SK-N-SH treated with all-trans-retinoic acid at 6 μM for 48 hours (cell line): ENCODE measurements around the gene CXCL5.
"Not testable (repeated sequence)": the region's sequence is repeated elsewhere in the genome, so short reads cannot be mapped to it uniquely, and the experiment has no call there.

Source experiments
- ATAC-seq: fragments of 200-7000 bp; cut with Tn5 transposase; 3 replicates; pipeline ENCODE4 v1.9.1; 2020; ENCODE audit warnings: mild to moderate bottlenecking, moderate library complexity
- ARNTL ChIP-seq: fragments of 450-650 bp; formaldehyde crosslinking; IDR thresholded peaks from 2 replicates; pipeline ENCODE4 v1.5.0; 2020; ENCODE audit warnings: low read depth, mild to moderate bottlenecking, moderate library complexity, borderline replicate concordance
- BACH2 ChIP-seq: fragments of 250-450 bp; sonication (Bioruptor Pico); IDR thresholded peaks from 2 replicates; pipeline ENCODE4 v1.9.0; 2021; ENCODE audit warnings: mild to moderate bottlenecking, borderline replicate concordance
- CREB5 ChIP-seq: fragments of 250-450 bp; sonication (Bioruptor Pico); IDR thresholded peaks from 2 replicates; pipeline ENCODE4 v1.5.1; 2020; ENCODE audit warnings: low read depth, mild to moderate bottlenecking, moderate library complexity
- CSDC2 ChIP-seq: fragments of 250-450 bp; sonication (Bioruptor Pico); IDR thresholded peaks from 2 replicates; pipeline ENCODE4 v1.5.0; 2020; ENCODE audit warnings: mild to moderate bottlenecking, moderate library complexity
- ESRRG ChIP-seq: fragments of 250-450 bp; sonication (Bioruptor Pico); IDR thresholded peaks from 2 replicates; pipeline ENCODE4 v1.6.1; 2021; ENCODE audit warnings: mild to moderate bottlenecking
- GLIS3 ChIP-seq: fragments of 250-450 bp; sonication (Bioruptor Pico); IDR thresholded peaks from 2 replicates; pipeline ENCODE4 v1.5.0; 2020; ENCODE audit warnings: mild to moderate bottlenecking, moderate library complexity
- ISL1 ChIP-seq: fragments of 250-450 bp; sonication (Bioruptor Pico); IDR thresholded peaks from 2 replicates; pipeline ENCODE4 v2.1.2; 2022; ENCODE audit warnings: mild to moderate bottlenecking, moderate library complexity
- OSR1 ChIP-seq: fragments of 250-450 bp; sonication (Bioruptor Pico); IDR thresholded peaks from 2 replicates; pipeline ENCODE4 v1.8.0; 2022; ENCODE audit warnings: moderate library complexity, mild to moderate bottlenecking, inconsistent platforms
- PATZ1 ChIP-seq: fragments of 250-450 bp; sonication (Bioruptor Pico); IDR thresholded peaks from 2 replicates; pipeline ENCODE4 v1.8.0; 2020; ENCODE audit warnings: mild to moderate bottlenecking, moderate library complexity, borderline replicate concordance
- POU6F1 ChIP-seq: fragments of 250-450 bp; sonication (Bioruptor Pico); IDR thresholded peaks from 2 replicates; pipeline ENCODE4 v1.8.0; 2021; ENCODE audit warnings: low read depth, mild to moderate bottlenecking, moderate library complexity, borderline replicate concordance
- PPARA ChIP-seq: fragments of 250-450 bp; sonication (Bioruptor Pico); IDR thresholded peaks from 2 replicates; pipeline ENCODE4 v1.5.0; 2020; ENCODE audit warnings: mild to moderate bottlenecking, borderline replicate concordance
- SNAI2 ChIP-seq: fragments of 250-450 bp; sonication (Bioruptor Pico); IDR thresholded peaks from 2 replicates; pipeline ENCODE4 v1.5.0; 2020; ENCODE audit warnings: mild to moderate bottlenecking, moderate library complexity
- TCF4 ChIP-seq: fragments of 250-450 bp; sonication (Bioruptor Pico); IDR thresholded peaks from 2 replicates; pipeline ENCODE4 v1.8.0; 2021; ENCODE audit warnings: mild to moderate bottlenecking, moderate library complexity, borderline replicate concordance
- TOX ChIP-seq: fragments of 250-450 bp; sonication (Bioruptor Pico); IDR thresholded peaks from 2 replicates; pipeline ENCODE4 v1.8.0; 2021; ENCODE audit warnings: mild to moderate bottlenecking, moderate library complexity, borderline replicate concordance
- ZC3H10 ChIP-seq: fragments of 250-450 bp; sonication (Bioruptor Pico); IDR thresholded peaks from 2 replicates; pipeline ENCODE4 v1.5.1; 2021; ENCODE audit warnings: mild to moderate bottlenecking, moderate library complexity
- ZNF565 ChIP-seq: fragments of 450-650 bp; formaldehyde crosslinking; conservative IDR thresholded peaks from 2 replicates; pipeline ENCODE4 v1.5.0; 2020; ENCODE audit warnings: low read depth, mild to moderate bottlenecking, moderate library complexity
- ZNF70 ChIP-seq: fragments of 450-650 bp; formaldehyde crosslinking; IDR thresholded peaks from 2 replicates; pipeline ENCODE4 v1.5.0; 2020; ENCODE audit warnings: mild to moderate bottlenecking, moderate library complexity
- ZNF8 ChIP-seq: fragments of 450-650 bp; formaldehyde crosslinking; IDR thresholded peaks from 2 replicates; pipeline ENCODE4 v1.5.0; 2020; ENCODE audit warnings: mild to moderate bottlenecking, moderate library complexity

CXCL5 gene

GRCh38 chr4:73985528-73985852 lies 13.0 kb downstream of the CXCL5 start:
- no peak for TF ChIP-seq BACH2
- TF ChIP-seq CSDC2 (CRISPR knock-in tag), result no peak
- TF ChIP-seq TCF4, result no peak
- TF ChIP-seq GLIS3, result no peak
- TF ChIP-seq ZNF565, result no peak
- no peak for TF ChIP-seq SNAI2 (CRISPR knock-in tag)
- no peak for TF ChIP-seq ZNF70 (CRISPR knock-in tag)
- TF ChIP-seq TOX (CRISPR knock-in tag), result no peak
- no peak for TF ChIP-seq POU6F1 (CRISPR knock-in tag)
- TF ChIP-seq PATZ1 (CRISPR knock-in tag), result no peak
- no peak for TF ChIP-seq ZC3H10 (CRISPR knock-in tag)
- no peak for TF ChIP-seq ISL1 (CRISPR knock-in tag)
- TF ChIP-seq ZNF8, result no peak
- no peak for ATAC-seq

GRCh38 chr4:73984736-73985527 lies 13.5 kb downstream of the CXCL5 start:
- ATAC-seq, result no peak
- TF ChIP-seq PATZ1 (CRISPR knock-in tag), result no peak
- TF ChIP-seq OSR1 (CRISPR knock-in tag), result no peak
- TF ChIP-seq TOX (CRISPR knock-in tag), result no peak
- no peak for TF ChIP-seq BACH2
- TF ChIP-seq ESRRG, result no peak
- no peak for TF ChIP-seq CSDC2 (CRISPR knock-in tag)

- not testable (repeated sequence) for ATAC-seq
Observed at GRCh38 chr4:73981175-73981574, 17.3 kb downstream of the CXCL5 start.

- TF ChIP-seq ESRRG (no peak), ISL1 (CRISPR knock-in tag) (no peak), ZNF70 (CRISPR knock-in tag) (no peak), BACH2 (no peak), CREB5 (no peak), PPARA (CRISPR knock-in tag) (no peak), POU6F1 (CRISPR knock-in tag) (no peak), TOX (CRISPR knock-in tag) (no peak), ZNF8 (no peak), ARNTL (CRISPR knock-in tag) (no peak)
- TF ChIP-seq, all 23 proteins: peak for 0
- no peak for ATAC-seq
Observed at GRCh38 chr4:73979407-73979957, 19.0 kb downstream of the CXCL5 start.
